Common myeloid progenitor, CD34-positive (primary cell): ENCODE data around the gene NEK6.

ENCODE experiments used
- CTCF ChIA-PET: fragments of 350-600 bp; sonication (Branson Sonifier 250); formaldehyde crosslinking; loops from one replicate; lab custom pipeline; 2021; ENCODE audit warnings: antibody characterized with exemption; lab: Charles Lee
- POLR2A ChIA-PET: fragments of 350-600 bp; sonication (Branson Sonifier 250); formaldehyde crosslinking; loops from one replicate; lab custom pipeline; 2021; ENCODE audit warnings: antibody characterized with exemption; lab: Charles Lee
- DNase-seq, 3 donors: peaks; one replicate each; pipeline versions ENCODE4 v3.0.0 to v3.0.0-alpha.2; 2013
- H3K27ac ChIP-seq, 2 experiments: 1 replicate in 1 of 2; 2 replicates in 1 of 2; pipeline ENCODE4 v1.7.0; 2013; ENCODE audit warnings: inconsistent platforms in 2 of 2, low read length in 2 of 2, mild to moderate bottlenecking in 2 of 2, low read depth in 1 of 2, moderate library complexity in 1 of 2; ENCODE audit not compliant: severe bottlenecking in 2 of 2, insufficient read depth in 1 of 2, poor library complexity in 1 of 2
- H3K27me3 ChIP-seq, 5 experiments: replicated peaks in 2 of 5; 1 replicate in 3 of 5; 2 replicates in 2 of 5; pipeline versions ENCODE4 v1.6.1 to v1.7.0; 2013; ENCODE audit warnings: low read length in 4 of 5, mild to moderate bottlenecking in 2 of 5, moderate library complexity in 2 of 5, inconsistent platforms in 1 of 5; ENCODE audit not compliant: insufficient read depth in 5 of 5, control insufficient read depth in 4 of 5
- H3K36me3 ChIP-seq, 4 experiments: 1 replicate in 2 of 4; 2 replicates in 2 of 4; pipeline versions ENCODE4 v1.6.1 to v1.7.0; 2013; ENCODE audit warnings: low read length in 3 of 4, control low read depth in 1 of 4, mild to moderate bottlenecking in 1 of 4; ENCODE audit not compliant: control insufficient read depth in 4 of 4, insufficient read depth in 4 of 4
- H3K4me1 ChIP-seq, 4 experiments: 1 replicate in 3 of 4; 2 replicates in 1 of 4; pipeline versions ENCODE4 v1.6.1 to v1.7.1; 2013; ENCODE audit warnings: low read length in 3 of 4, mild to moderate bottlenecking in 3 of 4, control low read depth in 1 of 4, inconsistent platforms in 1 of 4, moderate library complexity in 1 of 4; ENCODE audit not compliant: control insufficient read depth in 4 of 4, insufficient read depth in 4 of 4; ENCODE audit errors: control extremely low read depth in 1 of 4
- H3K4me3 ChIP-seq, 7 experiments: 1 replicate in 4 of 7; 2 replicates in 3 of 7; pipeline versions ENCODE4 v1.5.1 to v1.7.0; 2013; ENCODE audit warnings: mild to moderate bottlenecking in 7 of 7, low read length in 6 of 7, moderate library complexity in 6 of 7, inconsistent platforms in 2 of 7, low read depth in 2 of 7, control low read depth in 1 of 7; ENCODE audit not compliant: insufficient read depth in 4 of 7, control insufficient read depth in 1 of 7; ENCODE audit errors: extremely low read depth in 1 of 7
- H3K9me3 ChIP-seq, 5 experiments: 1 replicate in 4 of 5; 2 replicates in 1 of 5; pipeline versions ENCODE4 v1.6.1 to v1.7.1; 2013; ENCODE audit warnings: low read length in 4 of 5, mild to moderate bottlenecking in 2 of 5, inconsistent platforms in 1 of 5, low read depth in 1 of 5, moderate library complexity in 1 of 5; ENCODE audit not compliant: control insufficient read depth in 4 of 5, insufficient read depth in 2 of 5; ENCODE audit errors: control extremely low read depth in 1 of 5
- WGBS: methylation state at CpG from one replicate; pipeline ENCODE4 v1.1.5; 2013; ENCODE audit not compliant: insufficient coverage; 5-methylcytosine and 5-hydroxymethylcytosine counted together

The NEK6 gene

DNA sequence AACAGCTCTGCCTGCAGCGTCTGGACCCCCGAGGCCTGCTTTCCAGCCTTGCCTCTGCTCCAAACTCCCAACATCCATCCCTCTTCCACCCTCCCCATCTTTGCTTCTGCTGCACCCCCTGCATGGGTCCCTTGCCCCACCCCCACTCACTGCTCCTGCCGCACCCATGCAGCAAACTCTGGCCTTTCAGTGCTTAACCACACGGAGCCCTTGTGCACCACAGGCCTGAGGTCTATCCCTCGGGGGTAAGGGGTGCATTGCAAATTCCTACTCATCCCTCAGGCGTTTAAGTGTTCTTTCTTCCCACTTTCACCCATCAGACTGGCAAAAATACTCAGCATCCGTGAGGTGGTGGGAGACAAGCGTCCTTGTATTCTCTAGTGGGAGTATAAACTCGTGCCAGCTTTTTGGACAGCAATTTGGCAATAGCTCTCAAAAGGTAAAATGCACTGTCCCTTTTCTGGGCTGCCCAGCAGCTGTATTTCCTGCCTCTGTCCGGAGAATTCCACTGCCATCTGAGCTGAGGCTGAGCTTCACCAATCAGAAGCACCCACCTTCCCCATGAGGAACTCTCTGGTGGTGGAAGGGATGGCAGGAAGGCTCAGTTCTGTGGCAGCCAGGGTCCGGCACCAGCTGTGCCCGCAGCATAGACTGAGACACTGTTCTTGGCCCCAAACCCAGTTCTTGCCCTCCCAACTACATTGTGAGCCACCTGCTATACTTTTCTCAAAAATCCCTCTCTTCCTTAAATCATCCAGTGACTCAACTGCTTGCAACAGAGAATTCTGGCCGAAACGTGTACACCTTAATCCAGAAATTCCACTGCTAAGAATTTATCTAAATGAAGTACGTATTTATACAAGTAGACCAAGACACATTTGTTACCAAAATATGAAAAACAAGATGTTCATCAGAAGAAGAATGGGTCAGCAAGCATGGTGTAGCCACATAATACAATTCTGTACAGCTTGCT is 142.5 kb downstream of the NEK6 start:
- no peak overlapping the region for H3K27ac ChIP-seq
- no peaks in the 10 kb centered on the region for H3K27me3 ChIP-seq
- peaks cover 17 to 63% (median 41%) of the 10 kb centered on the region in 4 experiments for H3K36me3 ChIP-seq
- H3K4me3 ChIP-seq: no peak overlapping the region
- 89% methylated on average over 10 of the region's 15 CpGs for WGBS
- no peak for DNase-seq
- H3K9me3 ChIP-seq: no peaks in the 10 kb centered on the region
- peaks cover 0 to 12% (median 9%) of the 10 kb centered on the region in 4 experiments for H3K4me1 ChIP-seq
- ChIA-PET CTCF (interaction anchor here (0.8 to 2.6 kb wide), 7 partner anchors 10 to 137 kb away, joined by 3 to 8 read pairs (median 3); no protein-coding TSS in a partner anchor), POLR2A (no interaction called here)
